GM06990 (cell line): ENCODE results near the gene CRK.
"Not testable (repeated sequence)": the region's sequence is repeated elsewhere in the genome, so short reads cannot be mapped to it uniquely, and the experiment has no call there.

ENCODE experiments used
- DNase-seq: peaks from one replicate; pipeline ENCODE4 v3.0.0-alpha.2; 2011; ENCODE audit not compliant: insufficient read length; ENCODE audit errors: extremely low read depth
- H3K27me3 ChIP-seq: replicated peaks from 2 replicates; pipeline ENCODE4 v1.6.0; 2011; ENCODE audit warnings: low read length; ENCODE audit not compliant: control insufficient read depth, insufficient read depth
- H3K36me3 ChIP-seq: 2 replicates; pipeline ENCODE4 v1.5.1; 2011; ENCODE audit warnings: low read length; ENCODE audit not compliant: control insufficient read depth, insufficient read depth
- H3K4me3 ChIP-seq: replicated peaks from 2 replicates; pipeline ENCODE4 v1.5.1; 2011; ENCODE audit warnings: low read depth, mild to moderate bottlenecking, control low read depth, low read length
- CTCF ChIP-seq: IDR thresholded peaks from 2 replicates; pipeline ENCODE4 v1.5.1; 2011; ENCODE audit warnings: low read length, control low read depth, mild to moderate bottlenecking, inconsistent platforms; ENCODE audit not compliant: insufficient read depth, poor library complexity, severe bottlenecking

CRK gene

GRCh38 chr17:1460233-1460632 lies 4.2 kb upstream of the CRK start:
- TF ChIP-seq CTCF = no peak
- peaks cover 4% of the 10 kb centered on the region for H3K36me3 ChIP-seq
- no peaks in the 10 kb centered on the region for H3K27me3 ChIP-seq
- H3K4me3 ChIP-seq = no peak overlapping the region
- DNase-seq = no peak

GRCh38 chr17:1455291-1455796 lies 688 bp downstream of the CRK start:
- peak; percentile 68 for TF ChIP-seq CTCF

GRCh38 chr17:1454541-1454940 lies 1.5 kb downstream of the CRK start:
- TF ChIP-seq CTCF = no peak
- no peak for DNase-seq
- Histone ChIP-seq H3K36me3 (no peaks in the 10 kb centered on the region; the same call in none of the 2 replicates), H3K4me3 (peak overlapping the region; percentile 93), H3K27me3 (no peaks in the 10 kb centered on the region)

More at GRCh38 chr17:1455291-1455796, 688 bp downstream of the CRK start:
- Histone ChIP-seq H3K36me3 (no peaks in the 10 kb centered on the region; the same call in none of the 2 replicates), H3K27me3 (no peaks in the 10 kb centered on the region), H3K4me3 (peak overlapping the region; percentile 93)
- DNase-seq = peak; percentile 63

GRCh38 chr17:1453694-1454093 lies 2.3 kb downstream of the CRK start:
- not testable (repeated sequence) for H3K27me3 ChIP-seq, H3K4me3 ChIP-seq, DNase-seq, H3K36me3 ChIP-seq

GRCh38 chr17:1452836-1453235 lies 3.2 kb downstream of the CRK start:
- Histone ChIP-seq H3K36me3 (peaks cover 2% of the 10 kb centered on the region), H3K27me3 (no peaks in the 10 kb centered on the region), H3K4me3 (no peak overlapping the region)
- no peak for TF ChIP-seq CTCF
- DNase-seq = no peak

GRCh38 chr17:1450261-1450660 lies 5.8 kb downstream of the CRK start:
- not testable (repeated sequence) for H3K36me3 ChIP-seq, H3K4me3 ChIP-seq, H3K27me3 ChIP-seq, DNase-seq

- peaks cover 8% of the 10 kb centered on the region for H3K36me3 ChIP-seq
- TF ChIP-seq CTCF = no peak
- no peak overlapping the region for H3K4me3 ChIP-seq
- DNase-seq = no peak
- no peaks in the 10 kb centered on the region for H3K27me3 ChIP-seq
These were observed 6.5 kb downstream of the CRK start for GRCh38 chr17:1449412-1449967.
